GM12872 (cell line): ENCODE measurements around the gene TTC7B.

ENCODE experiments used
- CTCF ChIP-seq: IDR thresholded peaks from 3 replicates; pipeline ENCODE4 v1.5.1; 2011; ENCODE audit warnings: low read depth, mild to moderate bottlenecking, low read length, moderate library complexity; ENCODE audit not compliant: insufficient read depth

TTC7B gene

DNA sequence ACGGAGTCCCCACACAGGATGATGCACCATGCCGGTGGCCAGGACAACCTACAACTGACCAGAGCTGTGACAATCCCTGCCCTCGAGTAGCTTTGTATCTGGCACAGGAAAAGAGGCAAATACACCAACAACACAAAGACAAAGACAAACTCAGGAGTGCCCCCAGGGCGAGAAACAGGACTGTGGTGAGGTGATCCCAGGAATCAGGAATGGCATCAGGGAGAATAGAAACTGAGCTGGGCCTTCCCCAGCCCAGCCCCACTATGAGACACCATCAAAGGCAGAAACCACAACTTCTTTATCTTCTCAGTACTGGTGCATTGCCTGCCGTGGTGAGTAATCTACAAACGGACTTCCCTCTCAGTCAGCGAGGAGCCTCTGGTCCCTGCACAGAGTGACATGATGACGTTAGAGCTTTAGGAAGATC lies 157.7 kb downstream of the TTC7B start:
- TF ChIP-seq CTCF: no peak

- TF ChIP-seq CTCF: no peak
These were observed 159.3 kb downstream of the TTC7B start for GRCh38 chr14:90656973-90657372.

DNA sequence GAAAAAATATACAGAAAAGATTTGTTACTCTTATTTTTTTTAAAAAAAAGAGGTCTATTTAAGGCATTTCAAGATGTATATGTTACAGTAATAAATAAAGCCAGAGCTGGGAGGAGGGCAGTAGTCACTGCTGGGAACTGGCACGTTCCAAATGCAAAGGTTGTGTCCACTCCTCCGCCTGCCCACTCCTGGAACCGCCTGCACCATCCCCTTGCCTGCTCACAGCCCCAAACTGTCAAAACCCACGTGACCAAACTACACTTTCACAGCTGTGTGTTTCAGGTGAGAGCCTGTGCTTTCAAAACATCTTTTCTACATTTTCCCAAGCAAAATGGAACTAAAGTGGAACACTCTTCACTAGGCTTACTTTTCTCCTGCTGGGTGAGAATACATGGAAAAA lies 160.4 kb downstream of the TTC7B start:
- TF ChIP-seq CTCF: no peak

DNA sequence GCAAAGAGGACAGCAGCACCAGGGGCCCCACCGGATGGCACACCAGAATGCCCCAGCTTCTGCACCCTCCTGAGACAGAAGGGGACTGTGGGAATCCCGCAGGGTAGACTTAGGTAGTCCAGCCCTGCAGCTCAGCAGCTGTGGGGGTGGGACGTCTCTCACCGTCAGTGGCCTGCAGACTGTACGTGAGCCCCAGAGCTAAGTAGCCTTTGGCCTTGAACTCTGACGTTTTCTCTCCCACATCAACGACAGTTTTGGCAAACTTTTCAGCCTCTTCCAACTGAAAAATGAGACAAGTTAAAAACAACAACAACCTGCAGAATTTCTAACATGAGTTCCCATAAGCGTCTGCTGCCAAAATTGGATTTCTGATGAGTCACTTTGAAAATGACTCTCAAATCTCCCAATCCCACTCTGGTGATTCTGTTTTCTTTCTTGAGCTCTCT lies 161.4 kb downstream of the TTC7B start:
- no peak for TF ChIP-seq CTCF

DNA sequence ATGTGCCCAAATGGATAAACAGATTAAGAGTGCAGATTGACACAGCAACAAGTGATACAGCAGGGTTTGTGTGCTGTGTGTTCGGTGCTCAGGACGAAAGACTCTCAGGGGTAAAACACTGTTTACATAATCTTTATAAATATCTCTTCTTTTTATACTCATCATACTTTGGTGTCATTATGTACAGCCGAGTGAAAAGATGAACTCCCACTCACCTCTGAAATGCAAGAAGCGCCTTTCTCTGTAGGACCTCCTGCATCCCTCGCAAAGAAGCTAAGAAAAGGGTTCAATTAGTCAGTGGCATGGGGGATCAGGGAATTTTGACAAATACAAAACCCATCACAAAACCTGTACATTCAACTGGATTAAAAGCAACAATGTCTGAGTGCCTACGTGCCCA lies 163.6 kb downstream of the TTC7B start:
- TF ChIP-seq CTCF: no peak

- TF ChIP-seq CTCF: no peak
These were observed 164.2 kb downstream of the TTC7B start for GRCh38 chr14:90651976-90652560.

- no peak for TF ChIP-seq CTCF
These were observed 164.9 kb downstream of the TTC7B start for GRCh38 chr14:90651271-90651804.
